Colonic mucosa (tissue), 4 donors: ENCODE measurements around the gene EHHADH. TPM values are rescaled to one million over a fixed set of nuclear protein-coding genes. Genes with fewer than 3 reads are reported as not detected.
A peak's percentile ranks its signal among the peaks of the same experiment; 100 is the strongest.

Experiments
- DNase-seq: peaks from one replicate; pipeline ENCODE4 v3.0.0-alpha.2; 2020
- H3K27ac ChIP-seq: fragments of 200-600 bp; one replicate; pipeline ENCODE4 v1.8.0; 2021
- H3K27me3 ChIP-seq: fragments of 200-600 bp; one replicate; pipeline ENCODE4 v1.8.0; 2021
- H3K36me3 ChIP-seq: fragments of 200-600 bp; one replicate; pipeline ENCODE4 v1.8.0; 2021
- H3K4me1 ChIP-seq: fragments of 200-600 bp; one replicate; pipeline ENCODE4 v1.8.0; 2021; ENCODE audit warnings: mild to moderate bottlenecking
- H3K4me3 ChIP-seq: fragments of 200-600 bp; one replicate; pipeline ENCODE4 v1.8.0; 2021
- H3K9ac ChIP-seq, 2 donors: one replicate each; pipeline ENCODE4 v1.7.0; 2013; ENCODE audit warnings: control low read depth in 2 of 2, low read depth in 2 of 2, low read length in 2 of 2
- H3K9me3 ChIP-seq: fragments of 200-600 bp; one replicate; pipeline ENCODE4 v1.8.0; 2021
- CTCF ChIP-seq: fragments of 200-600 bp; IDR thresholded peaks from one replicate; pipeline ENCODE4 v1.8.0; 2022; ENCODE audit warnings: antibody characterized with exemption, mild to moderate bottlenecking
- intact Hi-C: fragments of 100-400 bp; cut with DNase I; formaldehyde crosslinking; loops from one replicate; pipeline ENCODE4 v1.14.1; 2022
- total RNA-seq, 2 donors: library from RNA; stranded (reverse); fragmentation: NEBNext Ultra II Directional in 1 of 2; extraction: Animal tissue kit (Norgen Biotek cat#: 25700) in 1 of 2; gene quantifications; one replicate each; pipeline ENCODE4 v1.2.1, GENCODE V29; 2021
- donor health status: healthy.
- donor health status: DM: no; HTN: no; CAD: no.
- donor health status: DM: no; HTN: no; CAD: no.

Gene EHHADH
- total RNA-seq, 2 donors from 2014 or later: 32.7 to 48.9 TPM

- no peaks in the 10 kb centered on the region for H3K9me3 ChIP-seq
- H3K36me3 ChIP-seq: no peaks in the 10 kb centered on the region
- DNase-seq: peak; percentile 98
- peak overlapping the region; percentile 57 to 81 for H3K9ac ChIP-seq
- no peaks in the 10 kb centered on the region for H3K27me3 ChIP-seq
- intact Hi-C loops: no loop called here
- no peak for TF ChIP-seq CTCF
- H3K4me3 ChIP-seq: peak overlapping the region; percentile 55
- H3K27ac ChIP-seq: peak overlapping the region; percentile 20
- H3K4me1 ChIP-seq: peaks cover 4% of the 10 kb centered on the region
Observed at GRCh38 chr3:185282696-185283373, 29.0 kb upstream of the EHHADH start.

GRCh38 chr3:185280572-185281365 is 26.9 kb upstream of the EHHADH start:
- Histone ChIP-seq H3K4me1 (peaks cover 4% of the 10 kb centered on the region), H3K9ac (no peak overlapping the region), H3K4me3 (no peak overlapping the region), H3K9me3 (no peaks in the 10 kb centered on the region), H3K27ac (no peak overlapping the region), H3K27me3 (no peaks in the 10 kb centered on the region), H3K36me3 (no peaks in the 10 kb centered on the region)
- no peak for DNase-seq
- intact Hi-C loops: no loop called here
- TF ChIP-seq CTCF: peak; percentile 62

- Histone ChIP-seq H3K4me1 (peaks cover 4% of the 10 kb centered on the region), H3K9me3 (no peaks in the 10 kb centered on the region), H3K27ac (no peak overlapping the region), H3K9ac (no peak overlapping the region), H3K4me3 (no peak overlapping the region), H3K27me3 (no peaks in the 10 kb centered on the region), H3K36me3 (no peaks in the 10 kb centered on the region)
- intact Hi-C loops: no loop called here
- TF ChIP-seq CTCF: no peak
- no peak for DNase-seq
Observed at GRCh38 chr3:185279587-185280138, 25.8 kb upstream of the EHHADH start.

- intact Hi-C loops: no loop called here
- Histone ChIP-seq H3K4me1 (no peaks in the 10 kb centered on the region), H3K36me3 (no peaks in the 10 kb centered on the region), H3K4me3 (no peak overlapping the region), H3K9ac (no peak overlapping the region), H3K27ac (no peak overlapping the region), H3K27me3 (no peaks in the 10 kb centered on the region), H3K9me3 (no peaks in the 10 kb centered on the region)
- DNase-seq: no peak
- TF ChIP-seq CTCF: no peak
Observed at GRCh38 chr3:185276415-185276814, 22.6 kb upstream of the EHHADH start.

GRCh38 chr3:185272033-185272432 is 18.2 kb upstream of the EHHADH start:
- no peak for DNase-seq
- Histone ChIP-seq H3K27ac (no peak overlapping the region), H3K36me3 (no peaks in the 10 kb centered on the region), H3K4me3 (no peak overlapping the region), H3K9ac (no peak overlapping the region), H3K27me3 (no peaks in the 10 kb centered on the region), H3K4me1 (no peaks in the 10 kb centered on the region), H3K9me3 (no peaks in the 10 kb centered on the region)
- intact Hi-C loops: no loop called here
- no peak for TF ChIP-seq CTCF
